ENCODE measurements around the gene SLC9A8.

Gene SLC9A8

DNA sequence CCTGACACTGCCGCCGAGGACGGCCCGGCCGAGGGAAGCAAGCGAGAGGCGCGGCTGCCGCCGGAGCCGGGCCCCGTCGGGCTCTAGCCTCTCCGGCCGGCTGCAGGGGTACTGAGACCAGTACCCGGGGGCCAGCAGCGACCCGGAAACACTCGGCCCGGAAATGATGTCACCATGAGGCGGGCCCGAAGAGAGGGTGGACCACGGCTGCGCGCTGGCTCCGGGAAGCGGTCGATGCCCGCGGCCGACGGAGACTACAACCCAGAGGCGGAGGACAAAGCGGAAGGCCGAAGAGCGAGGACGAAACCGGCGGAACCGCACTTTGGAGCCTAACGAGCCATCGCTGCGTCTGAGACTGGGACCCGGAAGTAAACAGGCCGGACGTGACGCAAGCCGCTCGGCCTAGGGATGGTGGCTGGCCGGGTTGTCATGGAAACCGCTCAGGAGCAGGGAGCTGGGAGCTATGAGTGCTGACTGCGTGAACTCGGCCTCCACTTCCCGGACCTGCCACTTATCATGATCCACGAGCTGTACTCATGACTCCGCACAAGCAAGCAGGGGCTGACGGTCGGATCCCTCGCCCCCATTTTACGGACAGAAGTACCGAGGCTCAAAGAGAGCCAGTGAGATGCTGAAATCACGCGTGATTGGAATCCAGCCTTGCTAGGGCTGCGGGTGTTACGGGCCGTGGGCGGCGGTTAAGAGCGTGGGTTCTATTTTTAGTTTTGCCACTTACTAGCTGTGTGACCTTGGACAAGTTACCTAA is 102.9 kb downstream of the SLC9A8 start, which contains the start of gene SPATA2:
Gene SPATA2 (minus strand): TSS at position 150 of the 766 bp plus-strand sequence. CDS start 7,039 bp downstream, outside the sequence.
- WGBS, 2 experiments = 1% methylated on average over 69 of the region's 69 CpGs
- H3K4me1 ChIP-seq (ENCODE audit: control insufficient read depth, insufficient read depth, low read length) = peaks cover 10% of the 10 kb centered on the region
- no peaks in the 10 kb centered on the region for H3K36me3 ChIP-seq (ENCODE audit: control insufficient read depth, insufficient read depth, low read length)

DNA sequence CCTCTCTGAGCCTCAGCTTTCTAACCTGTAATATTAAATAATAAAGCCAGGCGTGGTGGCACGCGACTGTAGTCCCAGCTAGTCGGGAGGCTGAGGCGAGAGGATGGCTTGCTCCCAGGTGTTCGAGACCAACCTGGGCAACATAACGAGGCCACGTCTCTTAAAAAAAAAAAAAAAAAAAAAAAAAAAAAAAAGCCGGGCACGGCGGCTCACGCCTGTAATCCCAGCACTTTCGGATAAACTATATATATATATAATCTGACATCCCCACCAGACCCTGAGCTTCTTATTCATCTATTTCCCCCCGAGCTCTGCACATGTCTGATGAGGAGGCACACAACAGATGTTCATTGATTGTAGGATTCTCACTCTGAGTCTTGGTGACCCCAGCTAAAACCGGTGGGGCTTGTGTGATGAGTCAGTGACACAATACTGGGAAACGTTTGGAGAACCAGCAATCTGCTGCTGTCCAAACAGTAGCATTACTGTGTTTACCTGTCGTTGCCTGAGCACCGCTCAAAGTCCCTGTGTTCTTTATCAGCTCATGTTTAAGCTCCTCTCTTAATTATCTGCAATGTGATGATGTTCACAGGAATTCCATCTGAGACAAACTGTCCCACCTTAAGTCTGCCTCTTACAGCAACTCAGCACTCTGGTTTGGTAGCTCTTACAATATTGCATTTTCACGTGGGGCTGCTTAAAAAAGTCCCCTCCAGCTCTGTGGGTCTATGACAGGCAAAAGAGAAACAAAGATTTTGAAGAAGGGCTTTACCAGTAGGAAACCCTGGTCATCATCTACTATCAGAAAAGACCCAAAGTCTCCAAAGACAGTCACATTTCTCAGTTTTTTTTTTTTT is 103.7 kb downstream of the SLC9A8 start:
- H3K4me3 ChIP-seq (ENCODE audit: insufficient read depth, low read depth, low read length) = peak overlapping the region; percentile 96
- peaks cover 10% of the 10 kb centered on the region for H3K4me1 ChIP-seq (ENCODE audit: control insufficient read depth, insufficient read depth, low read length)
- no peaks in the 10 kb centered on the region for H3K27me3 ChIP-seq (ENCODE audit: control insufficient read depth, insufficient read depth, low read length, poor library complexity, severe bottlenecking)
- no peaks in the 10 kb centered on the region for H3K9me3 ChIP-seq (ENCODE audit: control insufficient read depth, low read length)
- H3K27ac ChIP-seq (ENCODE audit: insufficient read depth, low read depth, low read length, poor library complexity, severe bottlenecking) = peak overlapping the region; percentile 99
- WGBS, 2 experiments = 65 to 71% methylated on average over 14 to 18 of the region's 19 CpGs
- H3K36me3 ChIP-seq (ENCODE audit: control insufficient read depth, insufficient read depth, low read length) = no peaks in the 10 kb centered on the region

More for the DNA sequence above, 102.9 kb downstream of the SLC9A8 start, which contains the start of gene SPATA2:
- H3K9me3 ChIP-seq (ENCODE audit: control insufficient read depth, low read length) = no peaks in the 10 kb centered on the region
- H3K27ac ChIP-seq (ENCODE audit: insufficient read depth, low read depth, low read length, poor library complexity, severe bottlenecking) = peak within 1 kb of the TSS; percentile 99
- no peaks in the 10 kb centered on the region for H3K27me3 ChIP-seq (ENCODE audit: control insufficient read depth, insufficient read depth, low read length, poor library complexity, severe bottlenecking)
- H3K4me3 ChIP-seq (ENCODE audit: insufficient read depth, low read depth, low read length) = peak within 1 kb of the TSS; percentile 96

DNA sequence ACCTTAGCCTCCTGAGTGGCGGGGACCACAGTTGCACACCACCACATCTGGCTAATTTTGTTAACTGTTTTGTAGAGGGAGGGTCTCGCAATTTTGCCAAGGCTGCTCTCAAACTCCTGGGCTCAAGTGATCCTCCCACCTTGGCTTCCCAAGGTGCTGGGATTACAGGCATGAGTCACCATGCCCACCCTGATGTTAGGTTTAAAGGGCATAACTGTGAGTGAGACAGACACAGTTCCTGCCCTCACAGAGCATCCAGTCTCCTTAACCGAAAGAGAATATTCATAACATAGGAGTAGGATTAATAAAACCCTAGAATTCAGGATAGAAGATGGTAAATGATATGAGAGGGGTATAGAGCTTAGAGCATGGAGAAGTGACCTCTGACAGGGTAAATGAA is 105.8 kb downstream of the SLC9A8 start:
- Histone ChIP-seq H3K4me1 (ENCODE audit: control insufficient read depth, insufficient read depth, low read length) (peaks cover 10% of the 10 kb centered on the region), H3K4me3 (ENCODE audit: insufficient read depth, low read depth, low read length) (no peak overlapping the region), H3K27me3 (ENCODE audit: control insufficient read depth, insufficient read depth, low read length, poor library complexity, severe bottlenecking) (no peaks in the 10 kb centered on the region), H3K36me3 (ENCODE audit: control insufficient read depth, insufficient read depth, low read length) (no peaks in the 10 kb centered on the region), H3K9me3 (ENCODE audit: control insufficient read depth, low read length) (no peaks in the 10 kb centered on the region), H3K27ac (ENCODE audit: insufficient read depth, low read depth, low read length, poor library complexity, severe bottlenecking) (no peak overlapping the region)
- WGBS, 2 experiments = 90 to 97% methylated on average over 3 of the region's 3 CpGs

DNA sequence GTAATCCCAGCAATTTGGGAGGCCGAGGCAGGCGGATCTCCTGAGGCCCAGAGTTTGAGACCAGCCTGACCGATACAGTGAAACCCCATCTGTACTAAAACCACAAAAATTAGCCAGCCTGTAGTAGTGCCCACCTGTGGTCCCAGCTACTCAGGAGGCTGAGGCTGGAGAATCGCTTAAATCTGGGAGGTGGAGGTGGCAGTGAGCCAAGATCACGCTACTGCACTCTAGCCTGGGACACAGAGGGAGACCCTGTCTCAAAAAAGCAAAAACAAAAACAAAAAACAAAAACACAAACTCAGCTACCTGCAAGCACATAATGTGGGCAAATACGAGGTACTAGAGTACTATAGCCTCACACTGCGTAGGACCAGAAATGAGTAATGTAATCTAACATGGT is 106.4 kb downstream of the SLC9A8 start:
- H3K4me1 ChIP-seq (ENCODE audit: control insufficient read depth, insufficient read depth, low read length) = peaks cover 4% of the 10 kb centered on the region

DNA sequence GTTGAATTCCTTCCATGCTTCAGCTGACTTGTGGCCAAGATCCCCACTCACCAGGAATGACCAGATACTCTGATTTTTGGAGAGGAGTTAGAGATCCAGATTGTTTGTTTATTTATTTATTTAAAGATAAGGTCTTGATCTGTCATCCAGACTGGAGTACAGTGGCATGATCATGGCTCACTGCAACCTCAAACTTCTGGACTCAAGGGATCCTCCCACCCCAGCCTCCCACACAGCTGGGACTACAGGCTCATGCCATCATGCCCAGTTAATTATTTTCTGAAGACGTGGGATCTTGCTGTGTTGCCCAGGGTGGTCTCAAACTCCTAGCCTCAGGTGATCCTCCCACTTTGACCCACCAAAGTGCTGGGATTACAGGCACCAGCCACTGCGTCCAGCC is 106.8 kb downstream of the SLC9A8 start:
- Histone ChIP-seq H3K9me3 (ENCODE audit: control insufficient read depth, low read length) (no peaks in the 10 kb centered on the region), H3K4me3 (ENCODE audit: insufficient read depth, low read depth, low read length) (no peak overlapping the region), H3K4me1 (ENCODE audit: control insufficient read depth, insufficient read depth, low read length) (no peaks in the 10 kb centered on the region), H3K27me3 (ENCODE audit: control insufficient read depth, insufficient read depth, low read length, poor library complexity, severe bottlenecking) (no peaks in the 10 kb centered on the region), H3K27ac (ENCODE audit: insufficient read depth, low read depth, low read length, poor library complexity, severe bottlenecking) (no peak overlapping the region), H3K36me3 (ENCODE audit: control insufficient read depth, insufficient read depth, low read length) (no peaks in the 10 kb centered on the region)
- 85 to 96% methylated on average over 1 to 2 of the region's 2 CpGs for WGBS, 2 experiments

More for the DNA sequence above, 106.4 kb downstream of the SLC9A8 start:
- Histone ChIP-seq H3K4me3 (ENCODE audit: insufficient read depth, low read depth, low read length) (no peak overlapping the region), H3K36me3 (ENCODE audit: control insufficient read depth, insufficient read depth, low read length) (no peaks in the 10 kb centered on the region), H3K9me3 (ENCODE audit: control insufficient read depth, low read length) (no peaks in the 10 kb centered on the region), H3K27ac (ENCODE audit: insufficient read depth, low read depth, low read length, poor library complexity, severe bottlenecking) (no peak overlapping the region), H3K27me3 (ENCODE audit: control insufficient read depth, insufficient read depth, low read length, poor library complexity, severe bottlenecking) (no peaks in the 10 kb centered on the region)
- WGBS, 2 experiments = 72 to 73% methylated on average over 7 of the region's 7 CpGs

DNA sequence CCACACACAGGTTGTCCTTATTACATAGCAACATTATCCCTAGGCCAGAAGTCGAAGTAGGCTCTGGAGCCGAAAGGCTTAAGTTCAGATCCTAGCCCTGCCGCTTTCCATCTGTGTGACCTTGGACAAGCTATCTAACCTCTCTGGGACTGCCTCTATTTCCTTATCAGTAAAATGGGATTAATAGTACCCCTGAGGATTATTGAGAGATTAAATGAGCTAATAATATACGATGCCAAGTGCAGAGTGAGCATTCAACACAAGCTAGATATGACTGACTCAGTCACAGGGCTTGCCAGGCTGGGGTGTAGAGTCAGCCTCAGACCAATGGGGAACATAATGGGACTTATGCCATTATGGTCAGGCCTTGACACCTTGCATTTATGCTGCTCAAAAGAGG is 111.6 kb downstream of the SLC9A8 start:
- no peaks in the 10 kb centered on the region for H3K36me3 ChIP-seq (ENCODE audit: control insufficient read depth, insufficient read depth, low read length)
- WGBS, 2 experiments = 94 to 95% methylated on average over 4 of the region's 4 CpGs
- no peak overlapping the region for H3K4me3 ChIP-seq (ENCODE audit: insufficient read depth, low read depth, low read length)
- H3K4me1 ChIP-seq (ENCODE audit: control insufficient read depth, insufficient read depth, low read length) = no peaks in the 10 kb centered on the region
- no peaks in the 10 kb centered on the region for H3K27me3 ChIP-seq (ENCODE audit: control insufficient read depth, insufficient read depth, low read length, poor library complexity, severe bottlenecking)
- H3K9me3 ChIP-seq (ENCODE audit: control insufficient read depth, low read length) = no peaks in the 10 kb centered on the region
- H3K27ac ChIP-seq (ENCODE audit: insufficient read depth, low read depth, low read length, poor library complexity, severe bottlenecking) = no peak overlapping the region

DNA sequence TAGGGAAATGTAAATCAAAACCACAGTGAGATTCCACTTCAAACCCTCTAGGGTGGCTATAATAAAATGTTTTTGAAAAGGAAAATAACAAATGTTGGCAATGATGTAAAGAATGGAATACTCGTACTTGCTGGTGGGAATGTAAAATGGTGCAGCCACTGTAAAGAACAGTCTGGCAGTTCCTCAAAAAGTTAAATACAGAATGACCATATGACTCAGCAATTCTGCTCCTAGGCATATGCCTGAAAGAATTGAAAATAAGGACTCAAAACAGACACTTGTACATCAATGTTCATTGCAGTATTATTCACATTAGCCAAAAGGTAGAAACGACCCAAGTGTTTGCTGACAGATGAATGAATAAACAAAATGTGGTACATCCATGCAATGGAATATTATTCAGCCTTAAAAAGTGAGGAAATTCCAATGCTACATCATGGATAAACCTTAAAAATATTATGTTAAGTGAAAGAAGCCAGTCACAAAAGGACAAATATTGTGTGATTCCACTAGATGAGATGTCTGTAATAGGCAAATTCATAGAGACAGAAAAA is 113.3 kb downstream of the SLC9A8 start:
- WGBS, 2 experiments = 89 to 90% methylated on average over 2 of the region's 2 CpGs
- no peaks in the 10 kb centered on the region for H3K36me3 ChIP-seq (ENCODE audit: control insufficient read depth, insufficient read depth, low read length)
- H3K4me1 ChIP-seq (ENCODE audit: control insufficient read depth, insufficient read depth, low read length) = no peaks in the 10 kb centered on the region
- no peaks in the 10 kb centered on the region for H3K27me3 ChIP-seq (ENCODE audit: control insufficient read depth, insufficient read depth, low read length, poor library complexity, severe bottlenecking)
- no peak overlapping the region for H3K27ac ChIP-seq (ENCODE audit: insufficient read depth, low read depth, low read length, poor library complexity, severe bottlenecking)
- H3K9me3 ChIP-seq (ENCODE audit: control insufficient read depth, low read length) = no peaks in the 10 kb centered on the region
- no peak overlapping the region for H3K4me3 ChIP-seq (ENCODE audit: insufficient read depth, low read depth, low read length)

DNA sequence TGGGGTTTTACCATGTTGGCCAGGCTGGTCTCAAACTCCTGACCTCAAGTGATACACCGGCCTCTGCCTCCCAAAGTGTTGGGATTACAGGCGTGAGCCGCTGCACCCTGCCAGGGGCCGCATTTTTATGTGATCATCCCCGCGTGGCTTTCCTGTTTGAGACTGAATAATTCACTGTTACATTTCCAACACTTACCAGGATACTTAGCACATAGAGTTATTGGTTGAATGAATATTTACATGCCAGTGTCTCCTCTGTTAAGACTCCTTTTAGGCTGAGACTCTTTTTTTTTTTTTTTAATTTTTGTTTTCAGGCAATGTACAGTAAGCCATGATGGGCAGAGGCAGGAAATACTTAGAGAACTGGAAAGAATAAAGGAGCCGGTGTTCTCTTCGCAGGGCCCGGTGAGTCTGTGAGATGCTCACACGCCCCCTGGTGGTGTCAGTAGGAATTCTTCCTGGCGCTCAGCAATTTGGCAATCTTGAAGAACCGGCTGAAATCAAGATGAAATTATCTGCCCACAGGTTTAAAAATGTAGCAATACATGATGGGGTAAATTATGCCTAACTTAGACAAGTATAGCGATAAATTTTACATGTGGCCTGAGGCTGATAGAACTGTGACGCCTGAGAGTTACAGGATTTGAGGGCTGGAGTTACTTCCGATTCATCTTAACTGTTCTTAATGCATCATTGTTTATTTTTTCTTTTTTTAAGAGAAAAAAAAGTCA is 115.9 kb downstream of the SLC9A8 start:
- no peaks in the 10 kb centered on the region for H3K9me3 ChIP-seq (ENCODE audit: control insufficient read depth, low read length)
- no peaks in the 10 kb centered on the region for H3K36me3 ChIP-seq (ENCODE audit: control insufficient read depth, insufficient read depth, low read length)
- no peak overlapping the region for H3K4me3 ChIP-seq (ENCODE audit: insufficient read depth, low read depth, low read length)
- no peaks in the 10 kb centered on the region for H3K4me1 ChIP-seq (ENCODE audit: control insufficient read depth, insufficient read depth, low read length)
- H3K27ac ChIP-seq (ENCODE audit: insufficient read depth, low read depth, low read length, poor library complexity, severe bottlenecking) = no peak overlapping the region
- H3K27me3 ChIP-seq (ENCODE audit: control insufficient read depth, insufficient read depth, low read length, poor library complexity, severe bottlenecking) = no peaks in the 10 kb centered on the region
- 30 to 32% methylated on average over 14 to 15 of the region's 15 CpGs for WGBS, 2 experiments

DNA sequence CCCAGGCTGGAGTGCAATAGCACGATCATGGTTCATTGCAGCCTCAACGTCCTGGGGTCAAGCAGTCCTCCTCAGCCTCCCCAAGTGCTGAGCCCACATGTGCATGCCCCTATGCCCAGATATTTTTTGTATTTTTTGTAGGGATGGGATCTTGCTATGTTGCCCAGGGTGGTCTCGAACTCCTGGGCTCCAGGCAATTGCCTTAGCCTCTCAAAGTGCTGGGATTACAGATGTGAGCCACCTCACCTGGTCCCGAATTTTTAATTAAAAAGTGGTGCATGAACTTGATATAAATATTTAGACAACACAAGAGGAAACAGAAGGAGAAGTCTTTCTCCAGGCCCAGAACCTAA is 116.5 kb downstream of the SLC9A8 start:
- no peaks in the 10 kb centered on the region for H3K27me3 ChIP-seq (ENCODE audit: control insufficient read depth, insufficient read depth, low read length, poor library complexity, severe bottlenecking)
- no peaks in the 10 kb centered on the region for H3K4me1 ChIP-seq (ENCODE audit: control insufficient read depth, insufficient read depth, low read length)
- no peaks in the 10 kb centered on the region for H3K9me3 ChIP-seq (ENCODE audit: control insufficient read depth, low read length)
- 43 to 53% methylated on average over 4 of the region's 4 CpGs for WGBS, 2 experiments
- H3K4me3 ChIP-seq (ENCODE audit: insufficient read depth, low read depth, low read length) = no peak overlapping the region
- H3K27ac ChIP-seq (ENCODE audit: insufficient read depth, low read depth, low read length, poor library complexity, severe bottlenecking) = no peak overlapping the region
- no peaks in the 10 kb centered on the region for H3K36me3 ChIP-seq (ENCODE audit: control insufficient read depth, insufficient read depth, low read length)

Measured in ectodermal cell (in vitro differentiated cells).